ENCODE results near the gene PDK2.
A peak's percentile ranks its signal among the peaks of the same experiment; 100 is the strongest.

The PDK2 gene

DNA sequence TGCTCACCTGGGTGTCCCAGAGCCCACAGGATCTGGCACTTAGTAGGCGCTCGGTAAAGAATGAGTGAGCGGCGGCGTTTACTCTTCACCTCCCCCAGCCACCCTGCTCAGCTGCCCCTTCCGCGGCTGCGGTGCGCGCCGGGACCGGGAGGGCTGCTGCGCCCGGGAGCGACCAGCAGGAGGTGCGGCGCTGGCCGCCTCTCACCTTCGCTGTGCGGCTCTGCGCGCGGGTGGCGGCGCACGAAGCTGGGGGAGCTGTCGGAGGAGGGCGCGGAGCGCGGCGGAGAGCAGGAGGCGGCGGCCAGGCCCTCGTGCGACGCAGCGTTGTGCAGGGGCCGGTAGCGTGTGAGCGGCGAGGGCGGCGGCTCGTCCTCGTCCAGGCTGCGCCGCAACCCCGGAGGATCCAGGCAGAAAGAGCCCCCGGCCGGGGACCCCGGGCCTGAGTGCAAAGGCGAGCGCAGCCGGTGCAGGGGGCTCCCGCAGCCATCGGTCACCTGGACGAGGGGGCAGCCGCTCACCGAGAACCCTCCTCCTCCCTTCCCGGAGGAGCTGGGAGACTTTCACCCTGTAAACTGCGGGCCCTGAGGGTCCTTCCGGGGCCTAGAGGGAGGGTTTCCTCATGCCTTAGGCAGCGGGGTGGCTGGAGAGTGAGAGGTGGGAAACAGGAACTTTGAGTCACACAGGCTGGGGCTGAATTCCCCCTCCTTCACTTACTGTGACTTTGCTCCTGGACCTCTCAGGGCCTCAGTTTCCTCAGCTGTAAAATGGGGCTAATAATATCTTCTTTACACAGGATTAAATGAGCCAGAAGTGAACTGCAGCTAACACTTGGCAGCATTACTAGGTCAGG lies 22.3 kb downstream of the PDK2 start:
- DNase-seq (ENCODE audit: low read depth), result peak; percentile 55

- DNase-seq (ENCODE audit: low read depth), result no peak
These were observed 23.1 kb downstream of the PDK2 start for GRCh38 chr17:50118076-50118827.

DNA sequence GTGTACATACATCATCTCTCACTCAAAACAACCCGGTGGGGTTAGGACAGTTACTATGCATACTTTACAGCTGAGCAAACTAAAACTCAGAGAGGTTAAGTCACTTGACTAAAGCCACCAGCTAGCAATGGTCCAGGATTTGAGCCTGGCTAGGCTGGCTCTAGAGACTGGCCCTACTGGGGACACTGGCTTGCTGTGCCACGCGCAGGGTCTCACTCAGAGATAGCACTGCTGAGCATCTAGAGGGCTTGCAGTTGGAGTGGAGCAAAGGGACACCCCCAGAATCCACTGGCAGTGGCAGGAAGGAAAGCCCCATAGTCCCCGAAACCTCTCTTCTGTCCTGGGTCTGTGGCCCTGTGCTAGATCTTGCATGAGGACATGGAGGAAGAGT lies 23.7 kb downstream of the PDK2 start:
- no peak for DNase-seq (ENCODE audit: low read depth)

GRCh38 chr17:50120475-50121253 lies 25.5 kb downstream of the PDK2 start:
- no peak for DNase-seq (ENCODE audit: low read depth)

DNA sequence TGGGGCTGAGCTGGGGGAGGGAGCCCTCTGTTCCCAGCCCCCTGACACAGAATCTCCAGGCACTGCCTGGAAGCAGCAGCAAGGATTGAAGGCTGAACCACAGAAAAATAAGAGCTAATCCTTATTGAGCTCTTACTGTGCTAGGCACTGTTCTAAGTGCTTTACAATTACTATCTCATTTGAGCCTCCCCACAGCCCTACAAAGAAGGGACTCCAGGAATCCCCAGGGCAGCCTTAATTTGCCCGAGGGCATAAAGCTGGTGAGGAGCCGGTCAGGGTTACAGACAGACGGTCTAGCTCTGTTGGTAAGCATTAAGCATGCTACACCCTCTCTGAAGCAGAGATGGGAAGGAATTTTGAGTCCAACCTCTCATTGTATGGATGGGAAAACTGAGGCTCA lies 27.8 kb downstream of the PDK2 start:
- DNase-seq (ENCODE audit: low read depth), result no peak

GRCh38 chr17:50123649-50124349 lies 28.6 kb downstream of the PDK2 start:
- no peak for DNase-seq (ENCODE audit: low read depth)

DNA sequence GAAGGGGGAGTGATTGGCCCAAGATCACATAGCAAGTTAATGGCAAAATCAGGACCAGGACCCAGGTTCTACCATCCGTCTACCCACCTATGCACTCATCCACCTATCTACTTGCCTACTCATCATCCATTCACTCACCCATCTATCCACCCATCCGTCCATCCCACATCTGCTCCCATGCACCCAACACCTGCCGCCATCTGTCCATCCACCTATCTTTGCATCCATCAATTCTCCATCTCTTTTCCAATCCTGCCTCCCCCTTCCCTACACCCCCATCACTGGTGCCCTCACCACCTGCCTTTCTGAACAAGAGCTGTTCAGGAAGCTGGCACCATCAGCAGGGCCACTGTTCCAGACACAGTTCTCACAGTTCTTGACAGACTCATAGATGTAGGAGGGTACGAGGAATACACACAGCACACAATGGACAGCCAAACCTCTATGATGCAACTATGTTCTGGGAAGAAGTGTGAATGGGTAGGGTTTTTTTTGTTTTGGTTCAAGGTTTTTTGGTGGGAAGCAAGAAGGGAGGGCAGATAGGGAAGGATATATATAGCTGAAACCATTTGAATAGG lies 30.4 kb downstream of the PDK2 start:
- no peak for DNase-seq (ENCODE audit: low read depth)

GRCh38 chr17:50127697-50128361 lies 32.7 kb downstream of the PDK2 start:
- no peak for DNase-seq (ENCODE audit: low read depth)

DNA sequence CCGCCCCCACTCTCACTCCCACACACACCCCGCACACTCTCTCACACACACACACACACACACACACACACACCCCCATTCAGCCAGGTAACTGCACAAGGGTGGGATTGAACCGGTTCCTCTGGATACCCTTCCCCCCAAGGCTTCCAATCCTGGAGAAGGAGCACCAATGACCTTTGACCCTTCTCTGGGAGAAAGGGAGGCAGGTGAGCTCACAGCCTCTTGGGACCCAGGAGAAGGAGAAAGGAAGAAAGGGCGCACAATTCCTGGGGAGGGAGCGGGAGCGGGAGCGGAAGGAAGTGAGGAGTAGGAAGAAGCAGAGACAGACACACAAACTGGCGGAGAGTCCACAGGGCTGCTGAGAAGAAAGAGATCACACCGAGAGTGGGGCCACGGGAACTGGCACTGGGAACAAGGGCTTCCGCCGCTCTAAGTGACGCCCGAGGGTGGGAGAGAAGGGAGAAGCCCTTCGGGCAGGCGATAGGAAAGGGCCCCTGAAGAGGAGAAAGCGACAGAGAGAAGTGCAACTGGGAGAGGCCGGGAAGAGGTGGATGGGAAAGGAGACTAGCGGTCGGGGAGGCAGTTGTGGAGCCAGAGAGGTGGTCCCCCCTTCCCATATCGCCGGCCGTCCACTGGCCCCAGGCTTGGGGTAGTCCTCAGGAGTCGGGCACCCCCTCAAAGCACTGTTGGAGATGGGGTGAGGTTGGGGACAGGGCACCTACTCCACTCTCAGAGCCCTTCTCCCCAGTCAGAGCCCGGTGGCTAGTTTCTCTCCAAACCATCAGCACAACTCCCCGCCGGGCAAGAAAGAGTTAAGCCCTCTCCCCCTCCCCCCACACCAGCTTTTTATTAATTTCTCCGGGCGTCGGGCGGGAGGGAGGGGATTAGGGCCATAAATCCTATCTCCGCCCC lies 33.5 kb downstream of the PDK2 start:
- DNase-seq (ENCODE audit: low read depth), result no peak

- no peak for DNase-seq (ENCODE audit: low read depth)
These were observed 34.2 kb downstream of the PDK2 start for GRCh38 chr17:50129353-50129727.

- DNase-seq (ENCODE audit: low read depth), result no peak
These were observed 34.8 kb downstream of the PDK2 start, which contains the start of gene SAMD14 for GRCh38 chr17:50129728-50130558. TSS of gene SAMD14 (minus strand) at chr17:50130160. CDS start at chr17:50124959, 5,201 bp downstream.

DNA sequence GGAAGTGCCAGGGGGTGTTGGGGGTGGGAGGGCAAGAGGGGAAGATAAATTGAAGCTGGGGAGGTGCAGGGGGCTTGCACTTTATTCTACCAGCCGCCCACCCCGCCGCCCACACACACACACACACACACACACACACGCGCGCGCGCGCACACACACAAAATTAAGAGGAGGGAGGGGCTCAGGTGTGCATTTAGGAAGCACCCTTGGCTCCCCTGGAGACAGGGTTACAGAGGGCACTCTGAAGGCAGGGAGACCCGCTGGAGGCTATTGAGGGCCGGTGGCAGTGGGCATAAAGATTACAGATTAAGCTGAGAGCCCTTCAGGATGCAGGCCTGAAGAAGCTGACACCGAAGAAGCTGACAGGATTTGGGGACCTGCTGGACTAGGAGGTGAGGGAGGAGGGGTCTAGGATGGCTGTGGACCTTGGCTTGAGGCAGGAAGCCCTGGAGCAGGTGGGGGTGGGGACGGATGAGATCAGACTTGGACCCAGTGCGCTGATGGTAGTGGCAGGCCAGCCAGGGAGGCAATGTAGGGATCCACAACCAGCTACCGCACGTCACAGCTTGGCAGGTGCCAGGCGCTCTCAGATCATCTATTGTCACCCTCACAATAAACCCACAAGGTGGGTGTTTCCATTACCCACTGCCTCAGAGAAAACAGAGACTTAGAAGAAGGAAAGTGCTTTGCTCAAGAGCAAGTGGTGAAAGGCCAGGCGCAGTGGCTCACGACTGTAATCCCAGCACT lies 35.6 kb downstream of the PDK2 start:
- DNase-seq (ENCODE audit: low read depth), result no peak

DNA sequence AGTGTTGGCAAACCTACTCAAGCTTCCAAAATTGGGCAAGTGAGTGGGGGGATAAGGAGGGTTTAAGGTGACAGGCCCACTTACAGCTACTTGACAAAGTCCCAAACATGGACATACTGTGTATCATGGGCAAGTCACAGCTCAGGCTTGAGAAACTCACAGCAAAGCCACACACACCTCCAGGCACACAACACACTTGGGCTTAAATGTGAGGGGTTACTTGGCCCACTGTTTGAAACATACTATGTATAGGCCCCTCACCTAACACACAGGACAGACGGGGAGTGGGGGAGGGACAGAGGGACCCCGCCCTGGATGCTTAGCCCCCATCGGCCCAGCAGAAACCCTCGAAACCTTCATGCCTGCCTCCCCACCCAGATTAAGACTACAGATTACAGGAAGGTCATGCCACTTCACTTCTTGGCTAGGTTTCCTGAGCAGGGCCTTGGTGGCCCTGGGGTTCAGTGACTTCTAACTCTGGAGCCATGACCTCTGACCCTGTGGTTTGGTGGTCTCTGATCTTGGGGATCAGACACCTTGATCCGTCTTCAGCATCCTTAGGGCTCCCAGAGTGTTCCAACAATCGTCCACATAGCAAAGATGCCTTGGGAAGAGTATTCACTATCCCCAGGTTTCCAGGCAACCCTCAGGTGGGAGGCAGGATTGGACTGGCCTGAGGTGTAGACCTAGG lies 37.1 kb downstream of the PDK2 start:
- DNase-seq (ENCODE audit: low read depth), result no peak

- DNase-seq (ENCODE audit: low read depth), result no peak
These were observed 38.0 kb downstream of the PDK2 start for GRCh38 chr17:50133028-50133768.

DNA sequence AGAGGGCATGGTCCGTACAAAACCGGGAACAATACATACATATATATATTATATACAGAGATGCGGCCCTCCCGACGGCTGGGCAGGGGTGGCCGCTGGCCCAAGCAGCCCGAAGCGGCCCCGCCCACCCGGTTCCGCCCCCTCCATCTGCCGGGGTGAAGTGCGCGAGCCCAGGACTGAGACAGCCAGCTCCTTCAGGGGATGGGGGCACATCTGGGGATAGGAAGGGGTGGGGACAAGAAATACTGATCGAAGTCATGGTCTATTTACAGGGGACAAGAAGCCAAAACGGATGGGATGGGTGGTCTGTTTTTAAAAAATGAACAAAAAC lies 38.6 kb downstream of the PDK2 start:
- no peak for DNase-seq (ENCODE audit: low read depth)

GRCh38 chr17:50134206-50135110 lies 39.3 kb downstream of the PDK2 start:
- DNase-seq (ENCODE audit: low read depth), result no peak

Measured in stimulated activated CD4-positive, alpha-beta T cell treated with anti-CD3 and anti-CD28 coated beads, Interleukin-2, amount 100 ng/mL, for 4 hours (primary cell).